Glutamatergic neuron (in vitro differentiated cells): ENCODE measurements around the gene VSIG10. TPM values are rescaled to one million over a fixed set of nuclear protein-coding genes. Genes with fewer than 3 reads are reported as not detected.

Source experiments
- DNase-seq: peaks from one replicate; pipeline ENCODE4 v3.0.0; 2022
- H3K27ac Mint-ChIP-seq: one replicate; pipeline ENCODE4 v1.8.0; 2020; ENCODE audit warnings: mild to moderate bottlenecking, mixed read lengths, inconsistent platforms; ENCODE audit not compliant: unreplicated experiment
- H3K27me3 Mint-ChIP-seq: one replicate; pipeline ENCODE4 v1.8.0; 2020; ENCODE audit warnings: mild to moderate bottlenecking, moderate library complexity, mixed read lengths, inconsistent platforms; ENCODE audit not compliant: unreplicated experiment
- H3K36me3 Mint-ChIP-seq: one replicate; pipeline ENCODE4 v1.8.0; 2020; ENCODE audit warnings: mild to moderate bottlenecking, mixed read lengths, inconsistent platforms; ENCODE audit not compliant: unreplicated experiment
- H3K4me1 Mint-ChIP-seq: one replicate; pipeline ENCODE4 v1.8.0; 2020; ENCODE audit warnings: mild to moderate bottlenecking, low read depth, mixed read lengths, inconsistent platforms; ENCODE audit not compliant: unreplicated experiment
- H3K4me3 Mint-ChIP-seq: one replicate; pipeline ENCODE4 v1.8.0; 2020; ENCODE audit warnings: mild to moderate bottlenecking, mixed read lengths, inconsistent platforms; ENCODE audit not compliant: unreplicated experiment
- H3K9me3 Mint-ChIP-seq: one replicate; pipeline ENCODE4 v1.8.0; 2020; ENCODE audit warnings: mild to moderate bottlenecking, moderate library complexity, mixed read lengths, inconsistent platforms; ENCODE audit not compliant: unreplicated experiment
- total RNA-seq: library from RNA; stranded (reverse); fragmentation: NEBNext Ultra II Directional; extraction: Animal tissue kit (Norgen Biotek cat#: 25700); gene quantifications from one replicate; pipeline ENCODE4 v1.2.1, GENCODE V29; 2021; ENCODE audit not compliant: unreplicated experiment
- TF ChIP-seq, protein P1 (sequence below): fragments of 200-600 bp; sonication (generic); IDR thresholded peaks from one replicate; pipeline ENCODE4 v1.5.0; 2021; ENCODE audit not compliant: partially characterized antibody, unreplicated experiment

The VSIG10 gene
- total RNA-seq, 1 donor from 2014 or later: 13.3 TPM

DNA sequence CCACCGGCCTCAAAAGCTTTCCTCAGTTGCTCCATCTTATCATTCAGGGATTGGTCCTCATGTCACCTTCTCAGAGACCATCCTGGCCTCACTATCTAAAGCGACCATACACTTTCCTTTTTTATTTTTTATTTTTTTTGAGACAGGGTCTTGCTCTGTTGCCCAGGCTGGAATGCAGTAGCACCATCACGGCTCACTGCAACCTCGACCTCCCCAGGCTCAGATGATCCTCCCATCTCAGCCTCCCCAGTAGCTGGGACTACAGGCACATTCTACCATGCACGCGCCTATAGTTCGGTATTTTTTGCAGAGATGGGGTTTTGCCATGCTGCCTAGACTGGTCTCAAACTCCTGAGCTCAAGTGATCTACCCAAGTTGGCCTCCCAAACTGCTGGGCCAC lies 45.6 kb downstream of the VSIG10 start:
- TF ChIP-seq, protein P1, sequence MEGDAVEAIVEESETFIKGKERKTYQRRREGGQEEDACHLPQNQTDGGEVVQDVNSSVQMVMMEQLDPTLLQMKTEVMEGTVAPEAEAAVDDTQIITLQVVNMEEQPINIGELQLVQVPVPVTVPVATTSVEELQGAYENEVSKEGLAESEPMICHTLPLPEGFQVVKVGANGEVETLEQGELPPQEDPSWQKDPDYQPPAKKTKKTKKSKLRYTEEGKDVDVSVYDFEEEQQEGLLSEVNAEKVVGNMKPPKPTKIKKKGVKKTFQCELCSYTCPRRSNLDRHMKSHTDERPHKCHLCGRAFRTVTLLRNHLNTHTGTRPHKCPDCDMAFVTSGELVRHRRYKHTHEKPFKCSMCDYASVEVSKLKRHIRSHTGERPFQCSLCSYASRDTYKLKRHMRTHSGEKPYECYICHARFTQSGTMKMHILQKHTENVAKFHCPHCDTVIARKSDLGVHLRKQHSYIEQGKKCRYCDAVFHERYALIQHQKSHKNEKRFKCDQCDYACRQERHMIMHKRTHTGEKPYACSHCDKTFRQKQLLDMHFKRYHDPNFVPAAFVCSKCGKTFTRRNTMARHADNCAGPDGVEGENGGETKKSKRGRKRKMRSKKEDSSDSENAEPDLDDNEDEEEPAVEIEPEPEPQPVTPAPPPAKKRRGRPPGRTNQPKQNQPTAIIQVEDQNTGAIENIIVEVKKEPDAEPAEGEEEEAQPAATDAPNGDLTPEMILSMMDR: no peak
- Mint-ChIP-seq H3K27me3 (peaks cover 9% of the 10 kb centered on the region), H3K4me3 (no peak overlapping the region), H3K4me1 (peaks cover 12% of the 10 kb centered on the region), H3K36me3 (no peaks in the 10 kb centered on the region), H3K27ac (no peak overlapping the region), H3K9me3 (peaks cover 3% of the 10 kb centered on the region)
- no peak for DNase-seq

DNA sequence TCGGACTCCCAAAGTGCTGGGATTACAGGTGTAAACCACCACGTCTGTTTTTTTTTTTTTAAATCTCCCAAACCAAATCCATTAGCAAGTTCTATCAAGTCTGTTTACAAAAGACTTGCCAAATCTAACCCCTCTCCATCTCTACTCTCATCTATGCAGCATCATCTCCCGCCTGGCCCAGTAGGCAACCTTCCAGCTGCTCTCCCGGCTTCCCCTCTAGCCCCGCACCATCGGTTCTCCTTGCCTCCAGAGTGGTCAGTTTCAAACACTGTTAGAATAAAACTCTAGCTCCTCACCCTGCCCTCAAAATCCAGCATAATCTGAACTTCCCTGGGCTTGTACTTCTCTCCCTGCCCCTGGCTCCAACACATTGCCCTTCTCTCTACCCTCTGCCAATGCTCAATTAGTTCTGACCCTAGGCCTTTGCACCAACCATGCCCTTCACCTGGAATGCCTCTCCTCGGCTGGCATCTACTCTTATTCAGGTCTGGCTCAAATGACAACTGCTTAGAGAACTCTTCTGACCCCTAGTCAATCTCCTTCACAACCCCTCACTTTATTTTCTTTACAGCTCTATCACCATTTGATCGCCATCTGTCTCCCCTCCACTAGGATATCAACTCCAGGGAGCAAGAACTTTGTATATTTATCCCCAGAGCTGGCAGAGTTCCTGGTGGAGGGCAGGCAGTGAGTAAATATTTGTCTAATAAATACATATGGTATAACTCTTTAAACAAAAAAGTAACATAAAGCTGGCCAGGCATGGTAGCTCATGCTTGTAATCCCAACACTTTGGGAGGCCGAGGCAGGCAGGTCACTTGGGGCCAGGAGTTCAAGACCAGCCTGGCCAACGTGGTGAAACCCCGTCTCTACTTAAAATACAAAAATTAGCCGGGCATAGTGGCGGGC lies 47.7 kb downstream of the VSIG10 start:
- TF ChIP-seq, protein P1: no peak
- DNase-seq: no peak
- Mint-ChIP-seq H3K4me1 (peaks cover 9% of the 10 kb centered on the region), H3K4me3 (no peak overlapping the region), H3K36me3 (no peaks in the 10 kb centered on the region), H3K27ac (peak overlapping the region; percentile 0), H3K9me3 (peaks cover 3% of the 10 kb centered on the region), H3K27me3 (peaks cover 8% of the 10 kb centered on the region)

DNA sequence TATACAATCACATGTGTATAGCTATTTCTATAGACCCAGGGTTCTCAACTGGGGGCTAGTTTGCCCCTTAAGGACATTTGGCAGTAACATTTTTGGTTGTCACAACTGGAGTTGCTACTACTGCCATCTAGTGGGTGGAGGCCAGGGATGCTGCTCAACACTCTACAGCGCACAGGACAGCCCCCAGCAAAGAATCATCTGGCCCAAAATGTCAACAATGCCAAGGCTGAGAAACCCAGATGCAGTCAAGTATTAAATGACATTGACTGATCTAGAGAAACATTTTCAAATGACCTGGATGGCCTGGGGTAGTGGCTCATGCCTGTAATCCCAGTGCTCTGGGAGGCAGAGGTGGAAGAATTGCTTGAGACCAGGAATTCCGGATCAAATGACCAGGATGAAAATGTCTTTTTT lies 48.7 kb downstream of the VSIG10 start:
- peaks cover 7% of the 10 kb centered on the region for H3K4me1 Mint-ChIP-seq

DNA sequence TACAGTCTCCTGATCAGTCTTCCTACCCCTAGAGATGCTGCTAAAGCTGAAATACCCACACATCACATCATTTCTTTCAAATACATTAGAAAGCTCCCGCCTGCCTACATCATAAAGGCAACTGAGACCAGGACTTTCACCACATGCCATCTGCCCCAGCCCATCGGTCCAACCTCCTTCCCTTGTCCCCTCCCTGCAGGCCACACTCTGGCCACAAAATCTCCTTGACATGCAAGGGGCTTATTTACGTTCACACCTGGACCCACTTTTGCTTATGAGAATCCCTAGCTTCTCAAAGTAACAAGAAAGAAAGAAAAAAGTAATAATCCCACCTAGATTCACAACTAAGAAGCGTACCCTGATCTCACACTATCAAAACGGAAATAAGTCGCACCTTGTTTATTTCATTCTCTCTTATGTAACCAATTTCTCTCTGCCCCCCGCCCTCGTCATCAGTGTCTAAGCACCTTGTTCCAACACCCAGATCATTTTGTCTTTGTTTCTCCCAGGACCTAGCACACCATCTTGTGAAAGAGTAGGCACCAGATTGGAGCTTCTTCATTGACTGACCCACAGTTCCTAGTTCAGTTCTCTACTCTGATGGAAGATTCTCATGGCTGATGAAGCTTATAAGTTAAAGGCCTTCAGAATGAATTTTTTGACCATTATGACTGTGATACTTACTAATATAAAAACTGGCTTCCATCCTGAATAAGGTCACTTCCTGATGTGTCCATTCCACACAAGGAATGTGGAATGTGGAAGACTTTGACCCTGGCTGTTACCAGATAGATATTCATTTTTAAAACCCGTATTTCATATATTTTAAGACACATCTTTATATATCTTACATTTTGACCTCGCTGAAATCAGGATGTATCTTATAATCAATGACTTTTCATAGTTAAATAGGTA lies 50.5 kb downstream of the VSIG10 start:
- no peak overlapping the region for H3K4me3 Mint-ChIP-seq
- H3K27ac Mint-ChIP-seq: no peak overlapping the region
- H3K27me3 Mint-ChIP-seq: peaks cover 7% of the 10 kb centered on the region
- DNase-seq: no peak
- H3K36me3 Mint-ChIP-seq: no peaks in the 10 kb centered on the region
- no peaks in the 10 kb centered on the region for H3K9me3 Mint-ChIP-seq
- TF ChIP-seq, protein P1: no peak
- H3K4me1 Mint-ChIP-seq: no peaks in the 10 kb centered on the region

More for the DNA sequence above, 48.7 kb downstream of the VSIG10 start:
- Mint-ChIP-seq H3K36me3 (no peaks in the 10 kb centered on the region), H3K27ac (no peak overlapping the region), H3K4me3 (no peak overlapping the region), H3K27me3 (peaks cover 7% of the 10 kb centered on the region), H3K9me3 (peaks cover 1% of the 10 kb centered on the region)
- TF ChIP-seq, protein P1: peak; percentile 61
- DNase-seq: peak; percentile 66
